Neural progenitor cell (in vitro differentiated cells): ENCODE measurements around the gene GOLT1B. TPM values are rescaled to one million over a fixed set of nuclear protein-coding genes. Genes with fewer than 3 reads are reported as not detected.

Experiments
- DNase-seq: peaks from one replicate; pipeline ENCODE4 v3.0.0-alpha.2; 2016; ENCODE audit warnings: low spot score
- H2AFZ ChIP-seq: fragments of 200-600 bp; sonication (generic); replicated peaks from 2 replicates; pipeline ENCODE4 v1.6.1; 2016; ENCODE audit warnings: antibody characterized with exemption
- H3F3A ChIP-seq: fragments of 200-600 bp; sonication (generic); 2 replicates; pipeline ENCODE4 v1.6.1; 2016; ENCODE audit warnings: antibody characterized with exemption, low read depth
- H3K27ac ChIP-seq: fragments of 200-600 bp; sonication (generic); 2 replicates; pipeline ENCODE4 v1.5.1; 2016; ENCODE audit warnings: mild to moderate bottlenecking
- H3K27me3 ChIP-seq: fragments of 200-600 bp; sonication (generic); 2 replicates; pipeline ENCODE4 v1.6.1; 2016; ENCODE audit warnings: mild to moderate bottlenecking, moderate library complexity
- H3K36me3 ChIP-seq: fragments of 200-600 bp; sonication (generic); 2 replicates; pipeline ENCODE4 v1.5.1; 2016
- H3K4me1 ChIP-seq: fragments of 200-600 bp; sonication (generic); 2 replicates; pipeline ENCODE4 v1.6.1; 2016; ENCODE audit warnings: mixed run types
- H3K4me2 ChIP-seq: fragments of 200-600 bp; sonication (generic); 2 replicates; pipeline ENCODE4 v1.6.1; 2016
- H3K4me3 ChIP-seq: fragments of 200-600 bp; sonication (generic); 2 replicates; pipeline ENCODE4 v1.5.1; 2016
- H3K79me2 ChIP-seq: fragments of 200-600 bp; sonication (generic); 2 replicates; pipeline ENCODE4 v1.6.1; 2016; ENCODE audit warnings: low read depth
- H3K9ac ChIP-seq: fragments of 200-600 bp; sonication (generic); 2 replicates; pipeline ENCODE4 v1.6.1; 2016
- H3K9me3 ChIP-seq: fragments of 200-600 bp; sonication (generic); 2 replicates; pipeline ENCODE4 v1.5.1; 2016; ENCODE audit warnings: low read depth
- H4K20me1 ChIP-seq: fragments of 200-600 bp; sonication (generic); 2 replicates; pipeline ENCODE4 v1.6.1; 2016; ENCODE audit warnings: low read depth
- H3K27ac Mint-ChIP-seq: 3 replicates; pipeline ENCODE4 v1.8.0; 2021; ENCODE audit warnings: mixed read lengths
- H3K27me3 Mint-ChIP-seq: 2 replicates; pipeline ENCODE4 v1.8.0; 2022; ENCODE audit warnings: low read depth, mild to moderate bottlenecking, inconsistent platforms, moderate library complexity, mixed read lengths; ENCODE audit not compliant: insufficient read depth
- H3K36me3 Mint-ChIP-seq: 3 replicates; pipeline ENCODE4 v1.8.0; 2021; ENCODE audit warnings: mixed read lengths
- H3K4me1 Mint-ChIP-seq: 3 replicates; pipeline ENCODE4 v1.8.0; 2021; ENCODE audit warnings: mixed read lengths
- H3K4me3 Mint-ChIP-seq: 3 replicates; pipeline ENCODE4 v1.8.0; 2021; ENCODE audit warnings: mild to moderate bottlenecking, moderate library complexity, mixed read lengths
- H3K9me3 Mint-ChIP-seq: 3 replicates; pipeline ENCODE4 v1.8.0; 2020; ENCODE audit warnings: mixed read lengths
- EZH2 ChIP-seq: fragments of 200-600 bp; sonication (generic); IDR thresholded peaks from 2 replicates; pipeline ENCODE4 v1.6.1; 2017; ENCODE audit warnings: antibody characterized with exemption, mild to moderate bottlenecking, moderate library complexity
- EZH2phosphoT487 ChIP-seq: fragments of 200-600 bp; sonication (generic); IDR thresholded peaks from 2 replicates; pipeline ENCODE4 v1.6.1; 2017; ENCODE audit warnings: antibody characterized with exemption
- total RNA-seq: library from RNA; depleted of rRNA; stranded (reverse); fragments of >200 nt; gene quantifications from 2 replicates; pipeline ENCODE4 v1.2.3, GENCODE V29; 2015; ENCODE audit warnings: low replicate concordance
- TF ChIP-seq, protein P1 (sequence below): fragments of 200-600 bp; sonication (generic); IDR thresholded peaks from 2 replicates; pipeline ENCODE4 v1.5.1; 2017; ENCODE audit warnings: antibody characterized with exemption, mild to moderate bottlenecking

GOLT1B gene, protein sequence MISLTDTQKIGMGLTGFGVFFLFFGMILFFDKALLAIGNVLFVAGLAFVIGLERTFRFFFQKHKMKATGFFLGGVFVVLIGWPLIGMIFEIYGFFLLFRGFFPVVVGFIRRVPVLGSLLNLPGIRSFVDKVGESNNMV
- 56.6 and 85.4 TPM in 2 replicates for total RNA-seq

GRCh38 chr12:21501258-21502163 is at the start of gene GOLT1B, which contains the start of gene RECQL:
Gene GOLT1B (plus strand): TSS chr12:21501789. CDS start chr12:21501924, 135 bp downstream.
Gene RECQL (minus strand): TSS chr12:21501635. CDS start chr12:21499570, 2,065 bp downstream.
- H2AFZ ChIP-seq: peak within 1 kb of the TSS; percentile 77
- no peaks in the 10 kb centered on the region for H3K27me3 ChIP-seq
- peak within 1 kb of the TSS; percentile 83 for H3K27ac ChIP-seq
- peak; percentile 97 for DNase-seq
- H3K36me3 Mint-ChIP-seq: peaks cover 6% of the 10 kb centered on the region
- H3K4me3 ChIP-seq: peak within 1 kb of the TSS; percentile 77
- peaks cover 17% of the 10 kb centered on the region for H3K4me1 Mint-ChIP-seq
- TF ChIP-seq EZH2 (peak; percentile 36), EZH2phosphoT487 (no peak)
- TF ChIP-seq, protein P1, sequence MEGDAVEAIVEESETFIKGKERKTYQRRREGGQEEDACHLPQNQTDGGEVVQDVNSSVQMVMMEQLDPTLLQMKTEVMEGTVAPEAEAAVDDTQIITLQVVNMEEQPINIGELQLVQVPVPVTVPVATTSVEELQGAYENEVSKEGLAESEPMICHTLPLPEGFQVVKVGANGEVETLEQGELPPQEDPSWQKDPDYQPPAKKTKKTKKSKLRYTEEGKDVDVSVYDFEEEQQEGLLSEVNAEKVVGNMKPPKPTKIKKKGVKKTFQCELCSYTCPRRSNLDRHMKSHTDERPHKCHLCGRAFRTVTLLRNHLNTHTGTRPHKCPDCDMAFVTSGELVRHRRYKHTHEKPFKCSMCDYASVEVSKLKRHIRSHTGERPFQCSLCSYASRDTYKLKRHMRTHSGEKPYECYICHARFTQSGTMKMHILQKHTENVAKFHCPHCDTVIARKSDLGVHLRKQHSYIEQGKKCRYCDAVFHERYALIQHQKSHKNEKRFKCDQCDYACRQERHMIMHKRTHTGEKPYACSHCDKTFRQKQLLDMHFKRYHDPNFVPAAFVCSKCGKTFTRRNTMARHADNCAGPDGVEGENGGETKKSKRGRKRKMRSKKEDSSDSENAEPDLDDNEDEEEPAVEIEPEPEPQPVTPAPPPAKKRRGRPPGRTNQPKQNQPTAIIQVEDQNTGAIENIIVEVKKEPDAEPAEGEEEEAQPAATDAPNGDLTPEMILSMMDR: no peak
- H3K9me3 Mint-ChIP-seq: no peaks in the 10 kb centered on the region
- H4K20me1 ChIP-seq: peaks cover 18% of the 10 kb centered on the region
- no peak within 1 kb of the TSS for H3K4me3 Mint-ChIP-seq
- H3K27ac Mint-ChIP-seq: no peak within 1 kb of the TSS
- H3K79me2 ChIP-seq: peaks cover 70% of the 10 kb centered on the region
- H3K27me3 Mint-ChIP-seq: no peaks in the 10 kb centered on the region
- H3K9me3 ChIP-seq: no peaks in the 10 kb centered on the region
- H3K4me1 ChIP-seq: peaks cover 25% of the 10 kb centered on the region
- H3K36me3 ChIP-seq: peaks cover 4% of the 10 kb centered on the region
- H3F3A ChIP-seq: peaks cover 11% of the 10 kb centered on the region
- peak within 1 kb of the TSS; percentile 88 for H3K9ac ChIP-seq
- peak within 1 kb of the TSS; percentile 99 for H3K4me2 ChIP-seq

DNA sequence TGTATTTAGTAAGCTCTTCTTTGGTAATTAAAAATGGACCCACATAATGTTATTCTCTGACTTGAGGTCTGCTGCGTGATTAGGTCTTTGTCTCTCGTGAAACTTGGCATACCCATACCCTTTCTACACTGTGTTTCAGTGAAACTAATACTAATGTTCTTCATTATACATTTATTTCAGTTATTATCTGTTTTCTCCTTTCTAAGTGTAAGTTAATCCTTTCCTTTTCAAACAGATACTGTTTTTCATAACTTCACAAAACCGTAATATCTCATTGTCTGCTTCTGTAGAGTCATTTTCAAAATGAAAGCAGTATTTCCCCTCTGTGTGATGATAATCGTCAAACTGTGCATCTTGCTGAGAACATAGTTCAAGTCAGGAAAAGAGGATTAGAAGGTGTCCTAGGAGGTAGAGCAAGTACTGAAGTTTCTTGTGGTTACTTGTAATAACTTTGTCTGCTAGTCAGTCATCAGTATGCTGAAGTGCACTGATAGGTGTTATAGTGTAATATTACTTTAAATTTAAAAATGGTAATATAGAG is 48.2 kb upstream of the GOLT1B start:
- H3K4me2 ChIP-seq: no peak overlapping the region
- Mint-ChIP-seq H3K27me3 (no peaks in the 10 kb centered on the region), H3K27ac (no peak overlapping the region), H3K9me3 (no peaks in the 10 kb centered on the region), H3K4me1 (no peaks in the 10 kb centered on the region), H3K36me3 (peaks cover 11% of the 10 kb centered on the region), H3K4me3 (no peak overlapping the region)
- TF ChIP-seq EZH2phosphoT487 (no peak), EZH2 (no peak)
- TF ChIP-seq, protein P1: no peak
- no peaks in the 10 kb centered on the region for H3K27me3 ChIP-seq
- H3F3A ChIP-seq: no peaks in the 10 kb centered on the region
- no peaks in the 10 kb centered on the region for H3K36me3 ChIP-seq
- H3K9me3 ChIP-seq: no peaks in the 10 kb centered on the region
- H3K27ac ChIP-seq: no peak overlapping the region
- no peak overlapping the region for H3K4me3 ChIP-seq
- no peak for DNase-seq
- H3K79me2 ChIP-seq: no peaks in the 10 kb centered on the region
- H3K4me1 ChIP-seq: no peaks in the 10 kb centered on the region
- H3K9ac ChIP-seq: no peak overlapping the region
- no peaks in the 10 kb centered on the region for H4K20me1 ChIP-seq
- no peak overlapping the region for H2AFZ ChIP-seq

DNA sequence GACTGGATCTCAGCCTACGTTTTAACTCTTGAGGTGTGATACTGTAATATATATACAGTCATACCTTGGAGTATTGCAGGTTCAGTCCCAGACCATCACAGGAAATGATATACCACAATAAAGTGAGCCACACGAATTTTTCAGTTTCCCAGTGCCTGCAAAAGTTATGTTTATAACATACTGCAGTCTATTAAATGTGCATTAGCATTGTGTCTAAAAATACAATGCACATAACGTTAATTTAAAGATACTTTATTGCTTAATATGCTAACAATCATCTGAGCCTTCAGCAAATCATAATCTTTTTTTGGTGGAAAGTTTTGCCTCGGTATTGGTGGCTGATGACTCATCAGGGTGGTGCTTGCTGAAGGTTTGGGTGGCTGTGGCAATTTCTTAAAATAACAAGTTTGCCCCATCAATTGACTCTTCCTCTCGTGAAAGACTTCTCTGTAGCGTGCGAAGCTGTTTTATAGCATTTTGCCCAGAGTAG is 45.3 kb upstream of the GOLT1B start:
- Histone ChIP-seq H2AFZ (no peak overlapping the region), H3K79me2 (no peaks in the 10 kb centered on the region), H3K4me1 (no peaks in the 10 kb centered on the region), H3K9ac (no peak overlapping the region), H3K36me3 (no peaks in the 10 kb centered on the region), H3K27me3 (no peaks in the 10 kb centered on the region), H4K20me1 (no peaks in the 10 kb centered on the region), H3K27ac (no peak overlapping the region), H3K9me3 (no peaks in the 10 kb centered on the region), H3F3A (no peaks in the 10 kb centered on the region), H3K4me3 (no peak overlapping the region), H3K4me2 (no peak overlapping the region)
- no peak for TF ChIP-seq EZH2
- TF ChIP-seq EZH2phosphoT487: no peak
- TF ChIP-seq, protein P1: no peak
- Mint-ChIP-seq H3K36me3 (peaks cover 9% of the 10 kb centered on the region), H3K4me3 (no peak overlapping the region), H3K27ac (no peak overlapping the region), H3K9me3 (no peaks in the 10 kb centered on the region), H3K27me3 (no peaks in the 10 kb centered on the region), H3K4me1 (no peaks in the 10 kb centered on the region)
- DNase-seq: no peak
